ENCODE data around the gene CEP44. TPM values are rescaled to one million over a fixed set of nuclear protein-coding genes. Genes with fewer than 3 reads are reported as not detected.

CEP44 gene
- total RNA-seq, 1 experiment from 2014 or later = 11.5 TPM

GRCh38 chr4:174281901-174282300 lies 1.8 kb upstream of the CEP44 start:
- intact Hi-C loops (cut with micrococcal nuclease) = no loop called here
- no peak for TF ChIP-seq ZNF274 (IDR thresholded peaks at IDR 0.05; ENCODE audit: low read depth, low read length)
- TF ChIP-seq RAD21 (IDR thresholded peaks at IDR 0.05; ENCODE audit: low read depth) = no peak
- no peak for TF ChIP-seq ZFX (IDR thresholded peaks at IDR 0.05)
- TF ChIP-seq EZH2 (IDR thresholded peaks at IDR 0.05) = no peak
- no peak for TF ChIP-seq EZH2phosphoT487 (IDR thresholded peaks at IDR 0.05; ENCODE audit: borderline replicate concordance)
- no peak for TF ChIP-seq SIN3A (IDR thresholded peaks at IDR 0.05; ENCODE audit: low read depth)
- no peak for TF ChIP-seq EGR1 (IDR thresholded peaks at IDR 0.05; ENCODE audit: low read depth)
- Histone ChIP-seq H4K20me1 (ENCODE audit: insufficient read depth) (no peaks in the 10 kb centered on the region), H2AFZ (ENCODE audit: low read depth, low read length, poor library complexity, severe bottlenecking) (no peak overlapping the region), H3K79me2 (ENCODE audit: insufficient read depth, low read length) (peaks cover 29% of the 10 kb centered on the region), H3K27ac (ENCODE audit: low read depth, low read length) (no peak overlapping the region), H3K4me3 (replicated peaks in 1 of 2; ENCODE audit: low read depth in 1 of 2, low read length in 2 of 2) (peak overlapping the region in 1 of 2 experiments; percentile 82; a peak in 1 of 4 replicates), H3K9me3 (ENCODE audit: control insufficient read depth in 1 of 2, insufficient read depth in 1 of 2, low read depth in 1 of 2, low read length in 2 of 2) (no peaks in the 10 kb centered on the region), H3K4me1 (ENCODE audit: control insufficient read depth in 1 of 2, insufficient read depth in 2 of 2, low read length in 2 of 2) (peaks cover 0 to 13% of the 10 kb centered on the region in 2 experiments; a peak in 2 of 4 replicates), H3K4me2 (ENCODE audit: low read length) (peak overlapping the region; percentile 85), H3K36me3 (ENCODE audit: control insufficient read depth in 1 of 2, insufficient read depth in 2 of 2, low read length in 2 of 2) (no peaks in the 10 kb centered on the region), H3K27me3 (ENCODE audit: insufficient read depth, low read length) (no peaks in the 10 kb centered on the region), H3K9ac (ENCODE audit: low read length) (no peak overlapping the region), H3K9me2 (ENCODE audit: insufficient read depth) (no peaks in the 10 kb centered on the region)
- no TSS peak for BruUV-seq (replicated peaks)
- POLR2A ChIA-PET = no interaction called here
- RAD21 ChIA-PET (ENCODE audit: low non-redundant PET in 1 of 2, low total read pairs in 2 of 2, uncharacterized antibody in 2 of 2, unreplicated experiment in 2 of 2) = no interaction called here
- CTCF ChIA-PET = no interaction called here
- DNase-seq (ENCODE audit: low read depth, low spot score) (no peak), ATAC-seq (no peak)

GRCh38 chr4:174282836-174283506 lies 740 bp upstream of the CEP44 start:
- TSS peak; percentile 74 for BruUV-seq (replicated peaks)
- CTCF ChIA-PET = no interaction called here

More at GRCh38 chr4:174282836-174283506, 740 bp upstream of the CEP44 start:
- Histone ChIP-seq H2AFZ (ENCODE audit: low read depth, low read length, poor library complexity, severe bottlenecking) (peak overlapping the region; percentile 92), H3K36me3 (ENCODE audit: control insufficient read depth in 1 of 2, insufficient read depth in 2 of 2, low read length in 2 of 2) (no peaks in the 10 kb centered on the region), H3K79me2 (ENCODE audit: insufficient read depth, low read length) (peaks cover 34% of the 10 kb centered on the region), H3K4me1 (ENCODE audit: control insufficient read depth in 1 of 2, insufficient read depth in 2 of 2, low read length in 2 of 2) (peaks cover 0 to 13% of the 10 kb centered on the region in 2 experiments; a peak in 2 of 4 replicates), H3K27me3 (ENCODE audit: insufficient read depth, low read length) (no peaks in the 10 kb centered on the region), H3K9ac (ENCODE audit: low read length) (peak overlapping the region; percentile 88), H3K9me3 (ENCODE audit: control insufficient read depth in 1 of 2, insufficient read depth in 1 of 2, low read depth in 1 of 2, low read length in 2 of 2) (no peaks in the 10 kb centered on the region), H4K20me1 (ENCODE audit: insufficient read depth) (no peaks in the 10 kb centered on the region), H3K4me2 (ENCODE audit: low read length) (peak overlapping the region; percentile 85), H3K4me3 (replicated peaks in 1 of 2; ENCODE audit: low read depth in 1 of 2, low read length in 2 of 2) (peak overlapping the region; percentile 82 to 91), H3K27ac (ENCODE audit: low read depth, low read length) (peak overlapping the region; percentile 84), H3K9me2 (ENCODE audit: insufficient read depth) (no peaks in the 10 kb centered on the region)
- TF ChIP-seq FOSL1 (IDR thresholded peaks at IDR 0.05; ENCODE audit: low read depth) (no peak), MAX (IDR thresholded peaks at IDR 0.05) (no peak), ZBTB33 (IDR thresholded peaks at IDR 0.05; ENCODE audit: extremely low read depth, insufficient replicate concordance, low read length) (no peak), POLR2A (IDR thresholded peaks at IDR 0.05; ENCODE audit: borderline replicate concordance, extremely low read depth, insufficient read depth, insufficient read length) (no peak), SP1 (IDR thresholded peaks at IDR 0.05; ENCODE audit: low read depth) (peak; percentile 89), REST (IDR thresholded peaks at IDR 0.05; ENCODE audit: low read depth) (no peak), ATF3 (IDR thresholded peaks at IDR 0.05) (no peak), EZH2 (IDR thresholded peaks at IDR 0.05) (no peak)
- POLR2A ChIA-PET = no interaction called here
- ATAC-seq (peak; percentile 93), DNase-seq (ENCODE audit: low read depth, low spot score) (peak; percentile 91)
- RAD21 ChIA-PET (ENCODE audit: low non-redundant PET in 1 of 2, low total read pairs in 2 of 2, uncharacterized antibody in 2 of 2, unreplicated experiment in 2 of 2) = interaction anchor here in 1 of 2 experiments (1.2 kb wide), 1 partner anchor 73 kb away, joined by 3 read pairs; no protein-coding TSS in a partner anchor
- intact Hi-C loops (cut with micrococcal nuclease) = no loop called here
